Body of pancreas (tissue), 4 donors: ENCODE data around the gene QRFPR.

Source experiments
- CTCF ChIP-seq, 7 experiments: fragments of 450-650 bp in 4 of 7; fragments of 200-600 bp in 3 of 7; sonication (generic) in 3 of 7; IDR thresholded peaks; one replicate each; pipeline ENCODE4 v1.5.1; 2016 to 2019; ENCODE audit warnings: antibody characterized with exemption in 7 of 7
- POLR2A ChIP-seq, 3 donors: fragments of 450-650 bp; IDR thresholded peaks; one replicate each; pipeline ENCODE4 v1.6.1; 2016; ENCODE audit warnings: antibody characterized with exemption in 3 of 3, mild to moderate bottlenecking in 2 of 3

- TF ChIP-seq CTCF (IDR thresholded peaks at IDR 0.05) (no peak), POLR2A (IDR thresholded peaks at IDR 0.05) (no peak)
Observed at GRCh38 chr4:121278811-121279368, 101.9 kb downstream of the QRFPR start.
